HepG2 (cell line): ENCODE results near the gene DUS3L. TPM values are rescaled to one million over a fixed set of nuclear protein-coding genes. Genes with fewer than 3 reads are reported as not detected.

Source experiments
- ATAC-seq: fragments of 200-7000 bp; cut with Tn5 transposase; 3 replicates; pipeline ENCODE4 v1.9.1; 2020; ENCODE audit warnings: mild to moderate bottlenecking, moderate library complexity
- BruUV-seq: library from RNA; stranded (reverse); fragments of 400-500 nt; replicated peaks from 2 replicates; lab custom pipeline; 2021; lab: Mats Ljungman, UMichigan
- CTCF ChIA-PET: fragments of 300-600 bp; formaldehyde crosslinking; extraction: SDS; loops from one replicate; lab custom pipeline; 2021; ENCODE audit warnings: low total read pairs, inconsistent platforms, low intra/inter-chr PET ratio; lab: Yijun Ruan, JAX
- POLR2A ChIA-PET: fragments of 350-600 bp; sonication (Branson Sonifier 250); formaldehyde crosslinking; loops from one replicate; lab custom pipeline; 2020; ENCODE audit warnings: antibody characterized with exemption, inconsistent platforms; lab: Yijun Ruan, JAX
- DNase-seq: peaks from one replicate; pipeline ENCODE4 v3.0.0-alpha.2; 2015; ENCODE audit warnings: low spot score
- FAIRE-seq: peaks from 3 replicates; lab custom pipeline; 2011; peaks lifted over from hg19 to GRCh38; lab: Jason Lieb, UNC
- H2AFZ ChIP-seq: one replicate; pipeline ENCODE4 v1.6.1; 2011; ENCODE audit warnings: low read length, inconsistent platforms
- H3K27ac ChIP-seq: fragments of 300-600 bp; 3 replicates; pipeline ENCODE4 v1.8.0; 2011; ENCODE audit warnings: mixed run types, mild to moderate bottlenecking, mixed read lengths, low read length, inconsistent platforms; ENCODE audit not compliant: insufficient read depth; ENCODE audit errors: extremely low read length
- H3K27me3 ChIP-seq, 2 experiments: fragments of 200-600 bp in 1 of 2; 2 replicates in 1 of 2; 3 replicates in 1 of 2; pipeline versions ENCODE4 v1.6.0 to v1.8.0; 2011; ENCODE audit warnings: low read length in 2 of 2, mild to moderate bottlenecking in 2 of 2, moderate library complexity in 2 of 2, inconsistent platforms in 1 of 2; ENCODE audit not compliant: insufficient read depth in 2 of 2, control insufficient read depth in 1 of 2
- H3K36me3 ChIP-seq, 2 experiments: fragments of 200-600 bp in 1 of 2; replicated peaks in 1 of 2; 2 replicates in 1 of 2; 3 replicates in 1 of 2; pipeline versions ENCODE4 v1.5.1 to v1.8.0; 2011; ENCODE audit warnings: low read length in 2 of 2, inconsistent platforms in 1 of 2; ENCODE audit not compliant: insufficient read depth in 2 of 2, control insufficient read depth in 1 of 2
- H3K4me1 ChIP-seq: 2 replicates; pipeline ENCODE4 v1.5.1; 2012; ENCODE audit warnings: low read length, inconsistent platforms; ENCODE audit not compliant: insufficient read depth
- H3K4me2 ChIP-seq: 2 replicates; pipeline ENCODE4 v1.6.0; 2011; ENCODE audit warnings: low read depth, low read length, inconsistent platforms
- H3K4me3 ChIP-seq, 3 experiments: fragments of 200-600 bp in 1 of 3; sonication (generic), shearing (Covaris generic) in 1 of 3; replicated peaks in 1 of 3; 2 replicates each; pipeline ENCODE4 v1.5.1; 2011 to 2016; ENCODE audit warnings: low read length in 3 of 3, inconsistent platforms in 2 of 3, low read depth in 2 of 3, mild to moderate bottlenecking in 2 of 3, control low read depth in 1 of 3, mixed read lengths in 1 of 3; ENCODE audit not compliant: insufficient read depth in 1 of 3
- H3K79me2 ChIP-seq: one replicate; pipeline ENCODE4 v1.6.1; 2011; ENCODE audit warnings: low read length, inconsistent platforms; ENCODE audit not compliant: insufficient read depth
- H3K9ac ChIP-seq: 2 replicates; pipeline ENCODE4 v1.6.0; 2011; ENCODE audit warnings: mild to moderate bottlenecking, low read depth, low read length, inconsistent platforms; ENCODE audit not compliant: insufficient read depth
- H3K9me3 ChIP-seq: 2 replicates; pipeline ENCODE4 v1.5.1; 2012; ENCODE audit warnings: mild to moderate bottlenecking, low read length
- H4K20me1 ChIP-seq: 2 replicates; pipeline ENCODE4 v1.6.0; 2011; ENCODE audit warnings: inconsistent platforms, mild to moderate bottlenecking, low read length, moderate library complexity; ENCODE audit not compliant: insufficient read depth
- AGO1 ChIP-seq: fragments of 200-400 bp; formaldehyde crosslinking; IDR thresholded peaks from 2 replicates; pipeline ENCODE4 v1.6.1; 2017; ENCODE audit warnings: mild to moderate bottlenecking, low read depth, low read length, moderate library complexity; ENCODE audit not compliant: poor library complexity, severe bottlenecking
- AGO2 ChIP-seq: fragments of 200-400 bp; formaldehyde crosslinking; optimal IDR thresholded peaks from 2 replicates; pipeline ENCODE3; 2017; ENCODE audit warnings: mild to moderate bottlenecking, low read depth, low read length, moderate library complexity
- IKZF1 ChIP-seq: fragments of 450-650 bp; IDR thresholded peaks from 2 replicates; pipeline ENCODE4 v1.7.1; 2016
- ISX ChIP-seq: sonication (generic); formaldehyde crosslinking; conservative IDR thresholded peaks from 2 replicates; pipeline ENCODE4 v1.5.0; 2020; ENCODE audit warnings: missing genetic modification reagents
- MAZ ChIP-seq, 2 experiments: sonication (generic) in 1 of 2; formaldehyde crosslinking in 1 of 2; IDR thresholded peaks; 2 replicates each; pipeline versions ENCODE4 v1.5.0 to v1.6.1; 2012 to 2020; ENCODE audit warnings: low read depth in 2 of 2, mild to moderate bottlenecking in 2 of 2, borderline replicate concordance in 1 of 2, improper control_type of control experiment in 1 of 2, low read length in 1 of 2, missing genetic modification reagents in 1 of 2, moderate library complexity in 1 of 2
- MYNN ChIP-seq: sonication (generic); formaldehyde crosslinking; IDR thresholded peaks from 2 replicates; pipeline ENCODE4 v1.4.0; 2020; ENCODE audit warnings: mild to moderate bottlenecking, low read depth, missing genetic modification reagents
- NR3C1 ChIP-seq: sonication (generic); formaldehyde crosslinking; IDR thresholded peaks from 2 replicates; pipeline ENCODE4 v1.4.0; 2020; ENCODE audit warnings: missing genetic modification reagents
- PCBP1 ChIP-seq: fragments of 200-400 bp; formaldehyde crosslinking; IDR thresholded peaks from 2 replicates; pipeline ENCODE4 v1.6.1; 2017; ENCODE audit warnings: mild to moderate bottlenecking, low read depth, low read length, borderline replicate concordance
- RBFOX2 ChIP-seq: fragments of 200-400 bp; formaldehyde crosslinking; IDR thresholded peaks from 2 replicates; pipeline ENCODE4 v1.6.1; 2017; ENCODE audit warnings: low read depth, mild to moderate bottlenecking, low read length
- RORA ChIP-seq: sonication (generic); formaldehyde crosslinking; IDR thresholded peaks from 2 replicates; pipeline ENCODE4 v1.5.0; 2020; ENCODE audit warnings: mild to moderate bottlenecking, missing genetic modification reagents, moderate library complexity
- SMARCC2 ChIP-seq: fragments of 450-650 bp; IDR thresholded peaks from 2 replicates; pipeline ENCODE4 v1.6.1; 2017; ENCODE audit warnings: antibody characterized with exemption, mild to moderate bottlenecking
- TCF7L2 ChIP-seq: IDR thresholded peaks from 2 replicates; pipeline ENCODE4 v1.6.1; 2011; ENCODE audit warnings: mild to moderate bottlenecking, low read depth, low read length, moderate library complexity
- TGIF2 ChIP-seq: IDR thresholded peaks from 2 replicates; pipeline ENCODE4 v1.6.1; 2016; ENCODE audit warnings: control low read depth, missing compliant biosample characterization
- ZNF256 ChIP-seq: sonication (generic); formaldehyde crosslinking; conservative IDR thresholded peaks from 2 replicates; pipeline ENCODE4 v1.4.0; 2020; ENCODE audit warnings: missing genetic modification reagents
- ZNF441 ChIP-seq: sonication (generic); formaldehyde crosslinking; IDR thresholded peaks from 2 replicates; pipeline ENCODE4 v1.7.0; 2021; ENCODE audit warnings: missing genetic modification reagents, borderline replicate concordance
- ZNF619 ChIP-seq: sonication (generic); formaldehyde crosslinking; IDR thresholded peaks from 2 replicates; pipeline ENCODE4 v1.4.0; 2020; ENCODE audit warnings: mild to moderate bottlenecking, missing genetic modification reagents
- ZNF670 ChIP-seq: sonication (generic); formaldehyde crosslinking; IDR thresholded peaks from 2 replicates; pipeline ENCODE4 v1.8.0; 2022; ENCODE audit warnings: mild to moderate bottlenecking, missing genetic modification reagents, borderline replicate concordance
- ZNF674 ChIP-seq: sonication (generic); formaldehyde crosslinking; IDR thresholded peaks from 2 replicates; pipeline ENCODE4 v1.5.0; 2020; ENCODE audit warnings: low read depth, mild to moderate bottlenecking, missing genetic modification reagents
- WGBS: methylation state at CpG from one replicate; pipeline ENCODE4 v1.1.6; 2017; ENCODE audit warnings: low lambda C conversion rate; 5-methylcytosine and 5-hydroxymethylcytosine counted together
- in situ Hi-C: cut with HindIII; loops from 2 replicates; pipeline ENCODE4 v1.10.0; 2017; ENCODE audit warnings: low pct_unique_long_range_greater_than_20kb; ENCODE audit not compliant: extremely low pct_ligation_motif_present
- intact Hi-C: fragments of 100-400 bp; cut with micrococcal nuclease; formaldehyde crosslinking; loops from one replicate; pipeline ENCODE4 v1.10.0; 2022; ENCODE audit not compliant: unreplicated experiment
- polyA plus RNA-seq, 8 experiments: library from polyadenylated mRNA; depleted of rRNA in 3 of 8; stranded (reverse) in 7 of 8; unstranded in 1 of 8; fragments of >200 nt; fragmentation: Illumina TruSeq in 4 of 8; extraction: Trizol in 4 of 8; gene quantifications; 2 replicates each; pipeline versions ENCODE4 v1.2.1 to v1.2.3, GENCODE V29; 2011 to 2016; ENCODE audit warnings: low read depth in 4 of 8, missing spikeins in 1 of 8, mixed read lengths in 1 of 8; ENCODE audit not compliant: insufficient read depth in 1 of 8
- total RNA-seq, 5 experiments: library from RNA; depleted of rRNA; stranded (reverse); fragments of >200 nt; fragmentation: Illumina TruSeq; extraction: Trizol; gene quantifications; 2 replicates each; pipeline ENCODE4 v1.2.3, GENCODE V29; 2016; ENCODE audit warnings: low read depth in 1 of 5
- TF ChIP-seq, protein P1 (sequence below): sonication (generic); formaldehyde crosslinking; IDR thresholded peaks from 2 replicates; pipeline ENCODE4 v1.8.0; 2022; ENCODE audit warnings: missing genetic modification reagents, mild to moderate bottlenecking, borderline replicate concordance

DUS3L gene
- total and polyA plus RNA-seq, 2 of the 13 experiments (the other 11 are each of a cell fraction or from before 2014, with no cell fraction given): 13.3 to 25.1 TPM

DNA sequence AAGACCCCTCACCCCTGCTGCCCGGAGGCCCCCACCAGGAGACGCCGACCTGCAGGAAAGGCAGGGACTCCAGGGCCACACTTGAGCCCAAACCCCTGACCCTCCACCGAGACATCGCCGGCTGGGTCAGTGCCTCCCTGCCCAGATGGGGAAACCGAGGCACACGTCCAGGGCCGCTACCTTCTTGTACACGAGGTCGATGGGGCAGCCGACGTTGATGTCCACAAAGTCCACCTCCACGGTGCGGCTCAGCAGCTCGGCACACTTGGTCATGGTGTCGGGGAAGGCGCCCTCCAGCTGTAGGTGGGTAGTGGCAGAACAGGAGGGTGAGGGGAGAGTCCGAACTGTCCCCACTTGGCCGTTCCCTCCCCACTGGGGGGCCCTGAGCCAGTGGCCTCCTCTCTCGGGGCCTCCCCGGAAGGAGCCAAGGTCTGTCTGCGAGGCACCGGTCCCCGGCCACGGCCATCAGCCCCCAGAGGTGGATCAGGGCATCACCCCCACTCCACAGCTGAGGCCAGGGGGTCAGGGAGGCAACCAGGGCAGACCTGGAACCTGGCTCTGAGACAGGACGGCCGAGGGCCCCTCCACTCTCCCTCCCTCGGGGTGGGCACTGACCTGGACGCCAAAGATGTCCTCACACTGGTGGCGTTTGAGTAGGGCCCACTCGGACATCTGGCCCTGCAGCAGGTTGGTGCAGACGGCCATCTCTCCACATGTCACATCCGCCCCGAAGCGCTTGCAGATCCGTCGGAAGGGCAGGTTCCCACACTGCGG lies 3.4 kb downstream of the DUS3L start:
- no TSS peak for BruUV-seq
- H3K4me2 ChIP-seq: no peak overlapping the region
- no peak for DNase-seq
- in situ Hi-C loops (no loop called here), intact Hi-C loops (no loop called here)
- FAIRE-seq: no peak
- ATAC-seq: no peak
- no peak overlapping the region for H2AFZ ChIP-seq
- H4K20me1 ChIP-seq: no peaks in the 10 kb centered on the region
- H3K4me3 ChIP-seq: no peak overlapping the region
- H3K36me3 ChIP-seq: peaks cover 17 to 40% of the 10 kb centered on the region in 2 experiments; a peak in 4 of 5 replicates
- no peaks in the 10 kb centered on the region for H3K9me3 ChIP-seq
- H3K27me3 ChIP-seq: no peaks in the 10 kb centered on the region
- POLR2A ChIA-PET: interaction anchor here (1.0 kb wide), 1 partner anchor 69 kb away, joined by 3 read pairs; no protein-coding TSS in a partner anchor
- H3K9ac ChIP-seq: no peak overlapping the region
- peaks cover 19% of the 10 kb centered on the region for H3K4me1 ChIP-seq
- H3K27ac ChIP-seq: no peak overlapping the region
- CTCF ChIA-PET: no interaction called here
- H3K79me2 ChIP-seq: no peaks in the 10 kb centered on the region
- 97% methylated on average over 7 of the region's 39 CpGs for WGBS
- no peak for TF ChIP-seq ZNF670 (CRISPR knock-in tag)
- peak; percentile 33 for TF ChIP-seq AGO1
- no peak for TF ChIP-seq ZNF441 (CRISPR knock-in tag)
- no peak for TF ChIP-seq RORA
- TF ChIP-seq, protein P1, sequence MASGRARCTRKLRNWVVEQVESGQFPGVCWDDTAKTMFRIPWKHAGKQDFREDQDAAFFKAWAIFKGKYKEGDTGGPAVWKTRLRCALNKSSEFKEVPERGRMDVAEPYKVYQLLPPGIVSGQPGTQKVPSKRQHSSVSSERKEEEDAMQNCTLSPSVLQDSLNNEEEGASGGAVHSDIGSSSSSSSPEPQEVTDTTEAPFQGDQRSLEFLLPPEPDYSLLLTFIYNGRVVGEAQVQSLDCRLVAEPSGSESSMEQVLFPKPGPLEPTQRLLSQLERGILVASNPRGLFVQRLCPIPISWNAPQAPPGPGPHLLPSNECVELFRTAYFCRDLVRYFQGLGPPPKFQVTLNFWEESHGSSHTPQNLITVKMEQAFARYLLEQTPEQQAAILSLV (CRISPR knock-in tag): no peak
- TF ChIP-seq TCF7L2: no peak
- no peak for TF ChIP-seq MYNN (CRISPR knock-in tag)
- TF ChIP-seq SMARCC2: no peak
- TF ChIP-seq ZNF256 (CRISPR knock-in tag): no peak
- no peak for TF ChIP-seq MAZ (IDR thresholded peaks at IDR 0.05; ENCODE audit: borderline replicate concordance, low read depth, low read length)
- TF ChIP-seq MAZ (CRISPR knock-in tag; IDR thresholded peaks at IDR 0.05; ENCODE audit: low read depth): no peak
- no peak for TF ChIP-seq ZNF674 (CRISPR knock-in tag)
- TF ChIP-seq NR3C1 (CRISPR knock-in tag): no peak
- TF ChIP-seq IKZF1: no peak
- 0 out of 2 replicates have a peak, but pooled peaks have one; percentile 28 for TF ChIP-seq PCBP1
- TF ChIP-seq ZNF619 (CRISPR knock-in tag): no peak
- TF ChIP-seq ISX (CRISPR knock-in tag): no peak
- peak; percentile 70 for TF ChIP-seq AGO2
- TF ChIP-seq RBFOX2: peak; percentile 62; the same call in 1 of the 2 replicates
- no peak for TF ChIP-seq TGIF2 (CRISPR knock-in tag)
